B cell (primary cell): ENCODE measurements around the gene CEP112. TPM values are rescaled to one million over a fixed set of nuclear protein-coding genes. Genes with fewer than 3 reads are reported as not detected.

Experiments
- ATAC-seq: fragments of 200-7000 bp; cut with Tn5 transposase; one replicate; pipeline ENCODE4 v1.10.0; 2021; ENCODE audit warnings: low read depth, mild to moderate bottlenecking, moderate number of reproducible peaks, moderate library complexity
- CTCF ChIA-PET: fragments of 350-600 bp; sonication (Branson Sonifier 250); formaldehyde crosslinking; loops from one replicate; lab custom pipeline; 2021; ENCODE audit warnings: antibody characterized with exemption, inconsistent platforms; lab: Charles Lee
- POLR2A ChIA-PET: fragments of 350-600 bp; sonication (Branson Sonifier 250); formaldehyde crosslinking; loops from one replicate; lab custom pipeline; 2021; ENCODE audit warnings: antibody characterized with exemption; lab: Charles Lee
- DNase-seq: peaks from one replicate; pipeline ENCODE4 v3.0.0; 2013
- H2AFZ ChIP-seq: 2 replicates; pipeline ENCODE4 v1.6.1; 2012; ENCODE audit warnings: mild to moderate bottlenecking, low read depth, low read length; ENCODE audit not compliant: insufficient read depth, poor library complexity, severe bottlenecking
- H3K27ac ChIP-seq, 2 donors: 1 replicate in 1 of 2; 2 replicates in 1 of 2; pipeline ENCODE4 v1.5.1; 2012 to 2013; ENCODE audit warnings: low read length in 2 of 2, mild to moderate bottlenecking in 2 of 2, moderate library complexity in 1 of 2
- H3K27me3 ChIP-seq, 4 experiments: fragments of 200-600 bp in 1 of 4; sonication (generic) in 1 of 4; replicated peaks in 1 of 4; 1 replicate in 2 of 4; 2 replicates in 2 of 4; pipeline versions ENCODE4 v1.6.1 to v1.7.0; 2013 to 2016; ENCODE audit warnings: low read length in 3 of 4, mild to moderate bottlenecking in 2 of 4, mixed read lengths in 1 of 4, moderate library complexity in 1 of 4; ENCODE audit not compliant: insufficient read depth in 4 of 4, control insufficient read depth in 3 of 4; ENCODE audit errors: control extremely low read depth in 1 of 4
- H3K36me3 ChIP-seq, 2 experiments: replicated peaks in 1 of 2; 1 replicate in 1 of 2; 2 replicates in 1 of 2; pipeline versions ENCODE4 v1.6.1 to v1.7.1; 2013; ENCODE audit warnings: low read length in 1 of 2; ENCODE audit not compliant: insufficient read depth in 2 of 2, control insufficient read depth in 1 of 2; ENCODE audit errors: control extremely low read depth in 1 of 2, extremely low read depth in 1 of 2
- H3K4me1 ChIP-seq, 2 donors: fragments of 200-600 bp in 1 of 2; sonication (generic) in 1 of 2; 1 replicate in 1 of 2; 2 replicates in 1 of 2; pipeline versions ENCODE4 v1.5.1 to v1.6.1; 2013 to 2017; ENCODE audit warnings: low read length in 2 of 2; ENCODE audit not compliant: control insufficient read depth in 2 of 2, insufficient read depth in 2 of 2
- H3K4me2 ChIP-seq: replicated peaks from 2 replicates; pipeline ENCODE3; 2012; ENCODE audit warnings: mild to moderate bottlenecking, low read depth, low read length; ENCODE audit not compliant: poor library complexity, severe bottlenecking
- H3K4me3 ChIP-seq, 5 experiments: fragments of 200-600 bp in 1 of 5; sonication (generic) in 1 of 5; 1 replicate in 3 of 5; 2 replicates in 2 of 5; pipeline versions ENCODE4 v1.5.1 to v1.7.0; 2011 to 2016; ENCODE audit warnings: low read length in 4 of 5, mild to moderate bottlenecking in 4 of 5, low read depth in 2 of 5, control low read depth in 1 of 5, moderate library complexity in 1 of 5; ENCODE audit not compliant: insufficient read depth in 1 of 5; ENCODE audit errors: control extremely low read depth in 1 of 5, extremely low read depth in 1 of 5
- H3K79me2 ChIP-seq: fragments of 200-600 bp; sonication (generic); one replicate; pipeline ENCODE4 v1.6.0; 2016; ENCODE audit warnings: low read length; ENCODE audit not compliant: control insufficient read depth, insufficient read depth
- H3K9ac ChIP-seq: fragments of 200-600 bp; sonication (generic); 2 replicates; pipeline ENCODE4 v1.6.1; 2017; ENCODE audit warnings: mild to moderate bottlenecking, low read length, moderate library complexity
- H3K9me3 ChIP-seq, 3 donors: one replicate each; pipeline versions ENCODE4 v1.6.1 to v1.7.1; 2013; ENCODE audit warnings: low read length in 2 of 3; ENCODE audit not compliant: control insufficient read depth in 2 of 3, insufficient read depth in 1 of 3; ENCODE audit errors: control extremely low read depth in 1 of 3
- H4K20me1 ChIP-seq: 2 replicates; pipeline ENCODE4 v1.6.0; 2012; ENCODE audit warnings: mild to moderate bottlenecking, low read length; ENCODE audit not compliant: insufficient read depth, control insufficient read depth, poor library complexity, severe bottlenecking
- H3K27ac Mint-ChIP-seq: one replicate; pipeline ENCODE4 v1.8.0; 2021; ENCODE audit warnings: mixed read lengths
- H3K27me3 Mint-ChIP-seq: one replicate; pipeline ENCODE4 v1.8.0; 2021; ENCODE audit warnings: mixed read lengths
- H3K4me1 Mint-ChIP-seq: one replicate; pipeline ENCODE4 v1.8.0; 2021; ENCODE audit warnings: mixed read lengths
- H3K4me3 Mint-ChIP-seq: one replicate; pipeline ENCODE4 v1.8.0; 2021; ENCODE audit warnings: mixed read lengths
- H3K9me3 Mint-ChIP-seq: one replicate; pipeline ENCODE4 v1.8.0; 2022; ENCODE audit warnings: mixed read lengths; ENCODE audit not compliant: insufficient read depth
- CTCF ChIP-seq: fragments of 200-600 bp; IDR thresholded peaks from one replicate; pipeline ENCODE4 v1.8.0; 2022; ENCODE audit warnings: antibody characterized with exemption, mild to moderate bottlenecking
- EZH2 ChIP-seq: IDR thresholded peaks from 2 replicates; pipeline ENCODE4 v1.6.1; 2012; ENCODE audit warnings: borderline replicate concordance, low read depth, mild to moderate bottlenecking, moderate library complexity, low read length; ENCODE audit not compliant: insufficient read depth, poor library complexity, severe bottlenecking
- WGBS: methylation state at CpG from one replicate; pipeline ENCODE4 v1.1.5; 2013; ENCODE audit warnings: missing lambda C conversion rate; ENCODE audit not compliant: insufficient coverage; 5-methylcytosine and 5-hydroxymethylcytosine counted together
- intact Hi-C: fragments of 100-400 bp; cut with micrococcal nuclease; formaldehyde crosslinking; loops from one replicate; pipeline ENCODE4 v1.10.0; 2022
- polyA plus RNA-seq: library from polyadenylated mRNA; depleted of rRNA; stranded (reverse); fragments of >200 nt; gene quantifications from 2 replicates; pipeline ENCODE4 v1.2.3, GENCODE V29; 2012
- total RNA-seq, 2 donors: library from RNA; stranded (reverse); fragments of 120-200 nt in 1 of 2; gene quantifications; 1 replicate in 1 of 2; 2 replicates in 1 of 2; pipeline versions ENCODE4 v1.2.3 to v1.2.4, GENCODE V29; 2013 to 2022

The CEP112 gene
- total and polyA plus RNA-seq, 2 donors (not counting 1 experiment from before 2014, with no cell fraction given) = 0.57 to 4.6 TPM

- Mint-ChIP-seq H3K27me3 (no peaks in the 10 kb centered on the region), H3K9me3 (no peaks in the 10 kb centered on the region), H3K27ac (no peak overlapping the region), H3K4me3 (no peak overlapping the region), H3K4me1 (no peaks in the 10 kb centered on the region)
- no peaks in the 10 kb centered on the region for H3K9me3 ChIP-seq
- H3K9ac ChIP-seq = no peak overlapping the region
- H4K20me1 ChIP-seq = no peaks in the 10 kb centered on the region
- 88% methylated on average over 1 of the region's 3 CpGs for WGBS
- no peak overlapping the region for H3K4me2 ChIP-seq
- H3K27ac ChIP-seq = no peak overlapping the region
- H3K79me2 ChIP-seq = no peaks in the 10 kb centered on the region
- H3K27me3 ChIP-seq = no peaks in the 10 kb centered on the region
- ATAC-seq (no peak), DNase-seq (no peak)
- ChIA-PET CTCF (no interaction called here), POLR2A (no interaction called here)
- intact Hi-C loops = no loop called here
- H3K4me1 ChIP-seq = no peaks in the 10 kb centered on the region
- no peak overlapping the region for H2AFZ ChIP-seq
- no peaks in the 10 kb centered on the region for H3K36me3 ChIP-seq
- H3K4me3 ChIP-seq = no peak overlapping the region
- TF ChIP-seq EZH2 (no peak), CTCF (no peak)
Measured at GRCh38 chr17:65898651-65899050, 293.3 kb downstream of the CEP112 start.

GRCh38 chr17:65896889-65897288, 295.0 kb downstream of the CEP112 start:
- H3K4me3 ChIP-seq = no peak overlapping the region
- H3K9ac ChIP-seq = no peak overlapping the region
- Mint-ChIP-seq H3K27ac (no peak overlapping the region), H3K4me3 (no peak overlapping the region), H3K9me3 (no peaks in the 10 kb centered on the region), H3K4me1 (no peaks in the 10 kb centered on the region), H3K27me3 (no peaks in the 10 kb centered on the region)
- ATAC-seq (no peak), DNase-seq (no peak)
- no peaks in the 10 kb centered on the region for H3K36me3 ChIP-seq
- intact Hi-C loops = no loop called here
- no peak overlapping the region for H2AFZ ChIP-seq
- H3K4me1 ChIP-seq = no peaks in the 10 kb centered on the region
- CTCF ChIA-PET = no interaction called here
- TF ChIP-seq CTCF (no peak), EZH2 (no peak)
- H3K4me2 ChIP-seq = no peak overlapping the region
- POLR2A ChIA-PET = no interaction called here
- no peaks in the 10 kb centered on the region for H3K27me3 ChIP-seq
- no peaks in the 10 kb centered on the region for H4K20me1 ChIP-seq
- no peaks in the 10 kb centered on the region for H3K79me2 ChIP-seq
- no peak overlapping the region for H3K27ac ChIP-seq
- H3K9me3 ChIP-seq = no peaks in the 10 kb centered on the region
